Measurements from ENCODE around the gene LRRC47. TPM values are rescaled to one million over a fixed set of nuclear protein-coding genes. Genes with fewer than 3 reads are reported as not detected.

LRRC47 gene
- total and polyA plus RNA-seq, 2 of the 8 experiments (the other 6 are each of a cell fraction or from before 2014, with no cell fraction given) = 38.3 to 82.4 TPM

- no peak overlapping the region for H2BK120ac ChIP-seq (replicated peaks; ENCODE audit: low read depth, low read length)
- POLR2A ChIA-PET (ENCODE audit: partially characterized antibody) = interaction anchor here (1.5 kb wide), 1 partner anchor 16 kb away, joined by 4 read pairs; no protein-coding TSS in a partner anchor
Observed at GRCh38 chr1:3837685-3838084, 41.4 kb upstream of the LRRC47 start.

More at GRCh38 chr1:3837685-3838084, 41.4 kb upstream of the LRRC47 start:
- no peak overlapping the region for H4K8ac ChIP-seq (ENCODE audit: extremely low read depth, insufficient read depth, low read length)
- no peaks in the 10 kb centered on the region for H3K79me1 ChIP-seq (ENCODE audit: low read depth, low read length)
- H4K5ac ChIP-seq (ENCODE audit: insufficient read length, low read depth, low read length) = no peak overlapping the region
- H3K4me3 ChIP-seq (ENCODE audit: extremely low read depth in 1 of 4, insufficient read depth in 2 of 4, low read depth in 3 of 4, low read length in 4 of 4) = no peak overlapping the region
- no peak overlapping the region for H4K91ac ChIP-seq (replicated peaks; ENCODE audit: insufficient read length, low read length)
- H3K23ac ChIP-seq (ENCODE audit: insufficient read length) = no peak overlapping the region
- WGBS, 2 experiments (ENCODE audit: extremely low coverage in 1 of 2, insufficient coverage in 1 of 2, insufficient read length in 1 of 2, insufficient replicate concordance in 2 of 2, low coverage in 1 of 2, low lambda C conversion rate in 2 of 2, missing lambda C conversion rate in 1 of 2) = 86% methylated on average over 1 of the region's 1 CpG; no CpG with 5 or more reads in 1 of the 2 experiments
- no peak for DNase-seq (ENCODE audit: low read depth in 1 of 2, low spot score in 2 of 2)
- no peak overlapping the region for H2BK12ac ChIP-seq (ENCODE audit: low read depth, low read length)
- H3K36me3 ChIP-seq (ENCODE audit: control insufficient read depth in 2 of 4, insufficient read depth in 4 of 4, low read length in 3 of 4) = peaks cover 3 to 27% (median 12%) of the 10 kb centered on the region in 4 experiments; a peak in 6 of 8 replicates
- FAIRE-seq = no peak
- H3K4ac ChIP-seq (replicated peaks; ENCODE audit: insufficient read length, low read depth, low read length) = no peak overlapping the region
- no peak overlapping the region for H3K18ac ChIP-seq (ENCODE audit: extremely low read depth, low read length)
- H2AFZ ChIP-seq (ENCODE audit: low read length) = no peak overlapping the region
- no peak overlapping the region for H3K27ac ChIP-seq (ENCODE audit: low read depth, low read length)
- no peak for TF ChIP-seq TBP (IDR thresholded peaks at IDR 0.05; ENCODE audit: low read depth, low read length)
- no peak for TF ChIP-seq EZH2 (IDR thresholded peaks at IDR 0.05; ENCODE audit: low read depth, low read length, severe bottlenecking)
- no peak for TF ChIP-seq SP4 (IDR thresholded peaks at IDR 0.05; ENCODE audit: low read length)
- no peak for TF ChIP-seq KDM5A (IDR thresholded peaks at IDR 0.05; ENCODE audit: low read length)
- TF ChIP-seq CTCF (IDR thresholded peaks at IDR 0.05; ENCODE audit: control extremely low read depth in 1 of 3, insufficient read depth in 1 of 3, low read depth in 1 of 3, low read length in 3 of 3) = no peak
- TF ChIP-seq POLR2A (IDR thresholded peaks at IDR 0.05; ENCODE audit: control extremely low read depth in 1 of 2, low read depth in 2 of 2, low read length in 2 of 2) = no peak
- TF ChIP-seq CTBP2 (IDR thresholded peaks at IDR 0.05; ENCODE audit: borderline replicate concordance, insufficient read depth, insufficient read length, low read length) = no peak
- no peak for TF ChIP-seq SAP30 (IDR thresholded peaks at IDR 0.05; ENCODE audit: insufficient read depth, insufficient replicate concordance, low read length)
- TF ChIP-seq JUND (IDR thresholded peaks at IDR 0.05; ENCODE audit: low read length) = no peak
- no peak overlapping the region for H3K4me2 ChIP-seq (ENCODE audit: insufficient read depth in 1 of 2, low read depth in 2 of 2, low read length in 2 of 2)
- H3K56ac ChIP-seq (replicated peaks; ENCODE audit: insufficient read length, low read depth, low read length) = no peak overlapping the region
- H2BK20ac ChIP-seq (ENCODE audit: low read length) = no peak overlapping the region
- H3K9me3 ChIP-seq (ENCODE audit: insufficient read depth in 2 of 2, low read depth in 1 of 2, low read length in 1 of 2) = peaks cover 0 to 6% of the 10 kb centered on the region in 2 experiments; a peak in 2 of 4 replicates
- H3K23me2 ChIP-seq (ENCODE audit: low read depth, low read length) = no peaks in the 10 kb centered on the region
- H2BK5ac ChIP-seq (ENCODE audit: low read depth, low read length) = no peak overlapping the region
- H4K20me1 ChIP-seq (replicated peaks in 1 of 2; ENCODE audit: control insufficient read depth in 1 of 2, insufficient read depth in 2 of 2, low read length in 2 of 2) = peaks cover 0 to 2% of the 10 kb centered on the region in 2 experiments
- CTCF ChIA-PET (ENCODE audit: partially characterized antibody) = interaction anchor here (1.1 to 4.5 kb wide), 3 partner anchors 10 to 818 kb away, joined by 4 to 23 read pairs (median 5); no protein-coding TSS in a partner anchor
- H3K14ac ChIP-seq (ENCODE audit: insufficient read length) = no peak overlapping the region
- H3K9ac ChIP-seq (replicated peaks in 1 of 4; ENCODE audit: extremely low read depth in 1 of 4, low read depth in 3 of 4, low read length in 3 of 4) = no peak overlapping the region
- H2BK15ac ChIP-seq (ENCODE audit: low read length) = no peak overlapping the region
- H3K4me1 ChIP-seq (replicated peaks in 1 of 4; ENCODE audit: control insufficient read depth in 3 of 4, insufficient read depth in 4 of 4, low read length in 3 of 4) = no peaks in the 10 kb centered on the region
- H3K79me2 ChIP-seq (ENCODE audit: control insufficient read depth in 1 of 2, insufficient read depth in 2 of 2, low read length in 2 of 2) = no peaks in the 10 kb centered on the region
- H3K27me3 ChIP-seq (replicated peaks in 1 of 4; ENCODE audit: control insufficient read depth in 3 of 4, extremely low read depth in 1 of 4, insufficient read depth in 3 of 4, low read length in 3 of 4) = no peaks in the 10 kb centered on the region
- no peak overlapping the region for H2AK5ac ChIP-seq (ENCODE audit: low read depth, low read length)

All from H1 (cell line).